Measurements from ENCODE around the gene UNKL.

UNKL gene

DNA sequence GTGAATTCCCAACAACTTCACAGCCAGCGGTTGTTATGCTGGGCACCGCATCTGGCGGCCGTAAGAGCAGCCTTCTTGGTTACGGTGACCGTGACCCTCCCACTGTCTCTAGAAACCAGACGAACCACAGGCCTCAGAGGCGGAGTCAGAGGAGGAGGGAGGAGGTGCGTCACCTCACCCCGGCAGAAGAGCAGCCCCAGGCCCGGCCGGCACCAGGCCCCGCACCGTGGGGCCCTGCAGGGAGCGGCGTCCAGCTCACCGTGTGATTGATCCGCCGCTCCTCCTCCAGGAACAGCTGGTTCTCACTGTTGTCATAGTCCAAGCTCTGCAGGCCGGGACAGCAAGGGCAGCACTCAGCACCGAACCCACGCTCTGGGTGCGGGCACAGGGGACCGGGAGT lies 46.6 kb upstream of the UNKL start (continued):
- TF ChIP-seq ZNF280C (tag by site-specific recombination; IDR thresholded peaks at IDR 0.05), result no peak

DNA sequence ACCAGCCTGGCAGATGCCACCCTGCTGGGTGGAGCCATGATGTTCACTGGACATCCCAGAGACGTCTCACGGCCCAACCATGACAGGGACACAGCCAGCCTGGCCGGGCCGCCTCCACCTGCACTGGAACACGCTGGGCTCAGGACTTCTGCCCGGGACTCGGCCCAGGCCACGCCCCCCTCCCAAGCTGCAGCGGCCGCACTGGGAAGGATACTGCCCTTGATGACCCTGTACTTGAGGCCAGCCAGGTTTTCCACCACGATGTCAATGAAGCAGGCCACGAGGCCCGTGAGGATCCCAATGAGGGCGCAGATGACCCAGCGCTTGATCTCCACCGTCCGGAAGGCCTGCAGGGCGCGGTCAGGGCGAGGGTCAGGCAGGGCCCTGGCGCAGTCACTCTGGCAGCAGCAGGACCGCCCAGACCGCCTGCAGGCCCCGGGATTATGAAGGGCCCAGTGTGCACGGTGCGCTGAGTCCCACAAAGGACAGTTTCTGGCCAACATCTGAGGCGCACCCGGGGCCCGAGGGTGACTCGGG lies 46.2 kb upstream of the UNKL start:
- no peak for TF ChIP-seq ZFHX2 (tag by site-specific recombination; conservative IDR thresholded peaks at IDR 0.05)
- TF ChIP-seq KLF9 (tag by site-specific recombination; IDR thresholded peaks at IDR 0.05; ENCODE audit: low read depth), result peak; percentile 39
- Histone ChIP-seq H3K36me3 (ENCODE audit: control insufficient read depth in 2 of 2, insufficient read depth in 1 of 2, low read length in 2 of 2) (peaks cover 0 to 58% of the 10 kb centered on the region in 2 experiments; a peak in 1 of 3 replicates), H3K4me1 (ENCODE audit: control insufficient read depth, insufficient read depth, low read length) (no peaks in the 10 kb centered on the region), H3K27ac (ENCODE audit: extremely low read depth, low read depth, low read length) (no peak overlapping the region), H3K4me3 (ENCODE audit: low read depth, low read length) (no peak overlapping the region), H3K9me3 (ENCODE audit: control insufficient read depth, insufficient read depth, low read depth, low read length) (no peaks in the 10 kb centered on the region)
- ChIA-PET POLR2A (no interaction called here), CTCF (no interaction called here)

DNA sequence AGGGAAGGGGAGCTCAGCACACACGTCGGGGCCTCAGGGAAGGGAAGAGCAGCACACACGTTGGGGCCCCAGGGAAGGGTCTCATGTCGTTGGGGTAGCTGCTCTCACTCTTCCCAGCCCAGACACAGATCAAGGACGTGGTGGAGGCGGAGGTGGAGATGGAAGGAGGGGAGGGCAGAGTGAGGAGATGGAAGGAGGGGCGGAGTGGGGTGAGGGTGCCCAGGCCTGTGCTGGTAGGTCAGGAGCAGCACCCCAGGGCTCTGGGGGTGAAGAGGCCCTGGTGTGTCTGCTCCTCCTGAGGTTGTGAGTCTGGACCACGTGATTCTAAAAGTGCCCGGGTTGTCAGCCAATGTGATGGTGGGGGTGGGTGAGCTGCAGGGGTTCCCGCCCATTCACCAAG lies 45.5 kb upstream of the UNKL start:
- Histone ChIP-seq H3K36me3 (ENCODE audit: control insufficient read depth in 2 of 2, insufficient read depth in 1 of 2, low read length in 2 of 2) (peaks cover 0 to 65% of the 10 kb centered on the region in 2 experiments; a peak in 1 of 3 replicates), H3K9me3 (ENCODE audit: control insufficient read depth, insufficient read depth, low read depth, low read length) (no peaks in the 10 kb centered on the region), H3K4me3 (ENCODE audit: low read depth, low read length) (no peak overlapping the region), H3K4me1 (ENCODE audit: control insufficient read depth, insufficient read depth, low read length) (no peaks in the 10 kb centered on the region), H3K27ac (ENCODE audit: extremely low read depth, low read depth, low read length) (no peak overlapping the region)
- TF ChIP-seq, protein P1, sequence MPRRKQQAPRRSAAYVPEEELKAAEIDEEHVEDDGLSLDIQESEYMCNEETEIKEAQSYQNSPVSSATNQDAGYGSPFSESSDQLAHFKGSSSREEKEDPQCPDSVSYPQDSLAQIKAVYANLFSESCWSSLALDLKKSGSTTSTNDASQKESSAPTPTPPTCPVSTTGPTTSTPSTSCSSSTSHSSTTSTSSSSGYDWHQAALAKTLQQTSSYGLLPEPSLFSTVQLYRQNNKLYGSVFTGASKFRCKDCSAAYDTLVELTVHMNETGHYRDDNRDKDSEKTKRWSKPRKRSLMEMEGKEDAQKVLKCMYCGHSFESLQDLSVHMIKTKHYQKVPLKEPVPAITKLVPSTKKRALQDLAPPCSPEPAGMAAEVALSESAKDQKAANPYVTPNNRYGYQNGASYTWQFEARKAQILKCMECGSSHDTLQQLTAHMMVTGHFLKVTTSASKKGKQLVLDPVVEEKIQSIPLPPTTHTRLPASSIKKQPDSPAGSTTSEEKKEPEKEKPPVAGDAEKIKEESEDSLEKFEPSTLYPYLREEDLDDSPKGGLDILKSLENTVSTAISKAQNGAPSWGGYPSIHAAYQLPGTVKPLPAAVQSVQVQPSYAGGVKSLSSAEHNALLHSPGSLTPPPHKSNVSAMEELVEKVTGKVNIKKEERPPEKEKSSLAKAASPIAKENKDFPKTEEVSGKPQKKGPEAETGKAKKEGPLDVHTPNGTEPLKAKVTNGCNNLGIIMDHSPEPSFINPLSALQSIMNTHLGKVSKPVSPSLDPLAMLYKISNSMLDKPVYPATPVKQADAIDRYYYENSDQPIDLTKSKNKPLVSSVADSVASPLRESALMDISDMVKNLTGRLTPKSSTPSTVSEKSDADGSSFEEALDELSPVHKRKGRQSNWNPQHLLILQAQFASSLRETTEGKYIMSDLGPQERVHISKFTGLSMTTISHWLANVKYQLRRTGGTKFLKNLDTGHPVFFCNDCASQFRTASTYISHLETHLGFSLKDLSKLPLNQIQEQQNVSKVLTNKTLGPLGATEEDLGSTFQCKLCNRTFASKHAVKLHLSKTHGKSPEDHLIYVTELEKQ (tag by site-specific recombination; IDR thresholded peaks at IDR 0.05; ENCODE audit: borderline replicate concordance), result no peak
- no peak for TF ChIP-seq TRIM28 (IDR thresholded peaks at IDR 0.05; ENCODE audit: borderline replicate concordance, low read length)
- TF ChIP-seq IKZF3 (tag by site-specific recombination; IDR thresholded peaks at IDR 0.05), result no peak
- TF ChIP-seq ZNF239 (tag by site-specific recombination; IDR thresholded peaks at IDR 0.05), result no peak
- TF ChIP-seq ZNF830 (tag by site-specific recombination; IDR thresholded peaks at IDR 0.05; ENCODE audit: low read depth), result no peak
- no peak for TF ChIP-seq ZNF302 (tag by site-specific recombination; IDR thresholded peaks at IDR 0.05; ENCODE audit: low read depth)
- no peak for TF ChIP-seq KLF16 (tag by site-specific recombination; IDR thresholded peaks at IDR 0.05)
- TF ChIP-seq, protein P2, sequence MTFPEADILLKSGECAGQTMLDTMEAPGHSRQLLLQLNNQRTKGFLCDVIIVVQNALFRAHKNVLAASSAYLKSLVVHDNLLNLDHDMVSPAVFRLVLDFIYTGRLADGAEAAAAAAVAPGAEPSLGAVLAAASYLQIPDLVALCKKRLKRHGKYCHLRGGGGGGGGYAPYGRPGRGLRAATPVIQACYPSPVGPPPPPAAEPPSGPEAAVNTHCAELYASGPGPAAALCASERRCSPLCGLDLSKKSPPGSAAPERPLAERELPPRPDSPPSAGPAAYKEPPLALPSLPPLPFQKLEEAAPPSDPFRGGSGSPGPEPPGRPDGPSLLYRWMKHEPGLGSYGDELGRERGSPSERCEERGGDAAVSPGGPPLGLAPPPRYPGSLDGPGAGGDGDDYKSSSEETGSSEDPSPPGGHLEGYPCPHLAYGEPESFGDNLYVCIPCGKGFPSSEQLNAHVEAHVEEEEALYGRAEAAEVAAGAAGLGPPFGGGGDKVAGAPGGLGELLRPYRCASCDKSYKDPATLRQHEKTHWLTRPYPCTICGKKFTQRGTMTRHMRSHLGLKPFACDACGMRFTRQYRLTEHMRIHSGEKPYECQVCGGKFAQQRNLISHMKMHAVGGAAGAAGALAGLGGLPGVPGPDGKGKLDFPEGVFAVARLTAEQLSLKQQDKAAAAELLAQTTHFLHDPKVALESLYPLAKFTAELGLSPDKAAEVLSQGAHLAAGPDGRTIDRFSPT (tag by site-specific recombination; IDR thresholded peaks at IDR 0.05), result no peak
- no peak for TF ChIP-seq ZNF366 (tag by site-specific recombination; conservative IDR thresholded peaks at IDR 0.05)
- no peak for TF ChIP-seq ZNF169 (tag by site-specific recombination; IDR thresholded peaks at IDR 0.05)
- TF ChIP-seq ZNF324 (tag by site-specific recombination; IDR thresholded peaks at IDR 0.05), result no peak
- CTCF ChIA-PET, result no interaction called here
- POLR2A ChIA-PET, result interaction anchor here (0.6 kb wide), 1 partner anchor 19 kb away, joined by 3 read pairs; no protein-coding TSS in a partner anchor
